Esophagus muscularis mucosa (tissue), 3 donors: Measurements from ENCODE around the gene BCAS1.

ENCODE experiments used
- CTCF ChIP-seq, 3 experiments: fragments of 200-600 bp in 2 of 3; fragments of 450-650 bp in 1 of 3; sonication (generic) in 2 of 3; IDR thresholded peaks; one replicate each; pipeline ENCODE4 v1.5.1; 2017 to 2019; ENCODE audit warnings: antibody characterized with exemption in 3 of 3, mild to moderate bottlenecking in 2 of 3, moderate library complexity in 1 of 3
- POLR2A ChIP-seq: fragments of 450-650 bp; IDR thresholded peaks from one replicate; pipeline ENCODE4 v1.6.1; 2017; ENCODE audit warnings: antibody characterized with exemption, moderate library complexity, mild to moderate bottlenecking, low read depth

- TF ChIP-seq POLR2A (no peak), CTCF (IDR thresholded peaks at IDR 0.05) (no peak)
Observed at GRCh38 chr20:54090230-54091119, 20.1 kb upstream of the BCAS1 start.
